Measurements from ENCODE around the gene CCL22.
"Not testable (repeated sequence)": the region's sequence is repeated elsewhere in the genome, so short reads cannot be mapped to it uniquely, and the experiment has no call there.

DNA sequence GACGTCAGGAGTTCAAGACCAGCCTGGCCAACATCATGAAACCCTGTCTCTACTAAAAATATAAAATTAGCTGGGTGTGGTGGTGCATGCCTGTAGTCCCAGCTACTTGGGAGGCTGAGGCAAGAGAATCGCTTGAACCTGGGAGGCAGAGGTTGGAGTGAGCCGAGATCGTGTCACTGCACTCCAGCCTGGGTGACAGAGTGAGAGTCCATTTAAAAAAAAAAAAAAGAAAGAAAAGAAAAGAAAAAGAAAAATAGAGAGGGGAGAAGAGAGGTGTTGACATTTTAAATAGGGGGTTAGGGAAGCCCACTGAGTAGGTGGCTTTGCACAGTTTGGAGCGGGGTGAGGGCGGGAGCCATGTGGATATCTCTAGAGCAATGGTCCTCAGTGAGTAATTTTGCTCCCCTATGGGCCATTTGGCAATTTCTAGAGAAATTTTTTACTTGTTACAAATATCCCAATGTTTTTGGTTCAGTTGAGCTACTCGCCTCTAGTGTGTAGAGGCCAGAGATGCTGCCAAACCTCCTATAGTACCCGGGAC lies 16.4 kb downstream of the CCL22 start:
- TF ChIP-seq, protein P1, sequence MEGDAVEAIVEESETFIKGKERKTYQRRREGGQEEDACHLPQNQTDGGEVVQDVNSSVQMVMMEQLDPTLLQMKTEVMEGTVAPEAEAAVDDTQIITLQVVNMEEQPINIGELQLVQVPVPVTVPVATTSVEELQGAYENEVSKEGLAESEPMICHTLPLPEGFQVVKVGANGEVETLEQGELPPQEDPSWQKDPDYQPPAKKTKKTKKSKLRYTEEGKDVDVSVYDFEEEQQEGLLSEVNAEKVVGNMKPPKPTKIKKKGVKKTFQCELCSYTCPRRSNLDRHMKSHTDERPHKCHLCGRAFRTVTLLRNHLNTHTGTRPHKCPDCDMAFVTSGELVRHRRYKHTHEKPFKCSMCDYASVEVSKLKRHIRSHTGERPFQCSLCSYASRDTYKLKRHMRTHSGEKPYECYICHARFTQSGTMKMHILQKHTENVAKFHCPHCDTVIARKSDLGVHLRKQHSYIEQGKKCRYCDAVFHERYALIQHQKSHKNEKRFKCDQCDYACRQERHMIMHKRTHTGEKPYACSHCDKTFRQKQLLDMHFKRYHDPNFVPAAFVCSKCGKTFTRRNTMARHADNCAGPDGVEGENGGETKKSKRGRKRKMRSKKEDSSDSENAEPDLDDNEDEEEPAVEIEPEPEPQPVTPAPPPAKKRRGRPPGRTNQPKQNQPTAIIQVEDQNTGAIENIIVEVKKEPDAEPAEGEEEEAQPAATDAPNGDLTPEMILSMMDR (IDR thresholded peaks at IDR 0.05): not testable (repeated sequence)
- not testable (repeated sequence) for TF ChIP-seq POLR2A (IDR thresholded peaks at IDR 0.05)
